Esophagus (tissue), 2 donors: ENCODE data around the gene ARHGDIB. TPM values are rescaled to one million over a fixed set of nuclear protein-coding genes. Genes with fewer than 3 reads are reported as not detected.
A peak's percentile ranks its signal among the peaks of the same experiment; 100 is the strongest.

Experiments
- H3K27ac ChIP-seq, 2 donors: one replicate each; pipeline ENCODE4 v1.5.1; 2013; ENCODE audit warnings: low read depth in 2 of 2, mild to moderate bottlenecking in 2 of 2, inconsistent platforms in 1 of 2, low read length in 1 of 2, moderate library complexity in 1 of 2
- H3K27me3 ChIP-seq, 2 donors: one replicate each; pipeline ENCODE4 v1.6.1; 2013; ENCODE audit warnings: low read length in 2 of 2, control low read depth in 1 of 2, mild to moderate bottlenecking in 1 of 2; ENCODE audit not compliant: insufficient read depth in 2 of 2, control insufficient read depth in 1 of 2
- H3K36me3 ChIP-seq, 2 donors: one replicate each; pipeline ENCODE4 v1.6.1; 2013; ENCODE audit warnings: low read length in 1 of 2; ENCODE audit not compliant: control insufficient read depth in 2 of 2, insufficient read depth in 2 of 2
- H3K4me1 ChIP-seq, 2 donors: one replicate each; pipeline ENCODE4 v1.6.1; 2013; ENCODE audit warnings: low read length in 1 of 2; ENCODE audit not compliant: control insufficient read depth in 2 of 2, insufficient read depth in 2 of 2
- H3K4me3 ChIP-seq, 2 donors: one replicate each; pipeline ENCODE4 v1.5.1; 2013; ENCODE audit warnings: low read length in 2 of 2, mild to moderate bottlenecking in 2 of 2, low read depth in 1 of 2, moderate library complexity in 1 of 2
- H3K9me3 ChIP-seq, 2 donors: one replicate each; pipeline ENCODE4 v1.6.1; 2013; ENCODE audit warnings: mild to moderate bottlenecking in 2 of 2, low read depth in 1 of 2, low read length in 1 of 2, moderate library complexity in 1 of 2; ENCODE audit not compliant: control insufficient read depth in 2 of 2, insufficient read depth in 1 of 2
- WGBS, 2 donors: extraction: QIAGEN DNeasy Blood & Tissue Kit; methylation state at CpG; one replicate each; pipeline ENCODE4 v1.1.7; 2013; 5-methylcytosine and 5-hydroxymethylcytosine counted together
- polyA plus RNA-seq, 2 donors: library from polyadenylated mRNA; stranded (reverse); fragments of 200-250 nt; gene quantifications; one replicate each; pipeline ENCODE4 v1.2.3, GENCODE V29; 2013
- donor health status: healthy with polysubstance abuse.
- donor health status: Bipolar disorder and iron deficiency.

Gene ARHGDIB
- 10 to 100 TPM; 69.0 to 86.9 TPM for polyA plus RNA-seq

DNA sequence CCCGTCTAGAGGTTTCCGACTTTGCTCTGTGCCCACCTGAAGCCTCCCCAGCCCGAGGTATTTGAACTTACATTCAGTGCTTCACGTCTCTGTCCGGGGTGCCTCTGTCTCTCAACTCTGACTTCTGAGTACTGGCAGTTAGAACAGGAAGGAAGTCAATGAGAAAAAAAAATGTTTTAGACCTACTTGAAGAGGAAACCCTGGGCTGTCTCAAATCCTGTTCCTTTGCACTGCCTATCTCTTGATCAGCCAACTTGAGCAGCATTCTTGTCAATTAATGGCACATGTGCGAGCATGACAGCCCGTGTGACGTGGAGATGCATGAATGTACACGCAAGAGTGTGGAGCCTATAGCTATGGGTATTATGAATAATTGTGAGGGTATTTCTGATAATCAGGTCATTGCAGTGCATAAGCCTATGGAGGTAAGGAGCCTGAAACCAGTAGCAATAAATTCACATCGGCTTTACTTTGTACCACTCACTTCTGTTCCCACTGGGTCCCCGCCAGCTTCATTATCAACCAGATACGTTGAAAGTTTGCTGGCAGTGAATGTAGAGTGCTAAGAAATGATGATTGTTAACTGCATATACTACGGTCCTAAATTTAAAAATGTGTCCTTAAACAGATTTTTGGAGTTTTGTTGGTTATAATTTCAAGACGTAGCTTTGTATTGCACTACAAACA is at the start of gene ARHGDIB:
Gene ARHGDIB, minus strand, starts transcription at position 136 of the 687 bp plus-strand sequence. CDS start 10,889 bp downstream, outside the sequence.
- 28 to 34% methylated on average over 14 of the region's 14 CpGs for WGBS, 2 donors
- peaks cover 0 to 2% of the 10 kb centered on the region in 2 donors for H3K4me1 ChIP-seq
- H3K4me3 ChIP-seq: peak within 1 kb of the TSS; percentile 47 to 62
- peak within 1 kb of the TSS; percentile 87 to 89 for H3K27ac ChIP-seq
- no peaks in the 10 kb centered on the region for H3K36me3 ChIP-seq
- H3K9me3 ChIP-seq: no peaks in the 10 kb centered on the region
- no peaks in the 10 kb centered on the region for H3K27me3 ChIP-seq

DNA sequence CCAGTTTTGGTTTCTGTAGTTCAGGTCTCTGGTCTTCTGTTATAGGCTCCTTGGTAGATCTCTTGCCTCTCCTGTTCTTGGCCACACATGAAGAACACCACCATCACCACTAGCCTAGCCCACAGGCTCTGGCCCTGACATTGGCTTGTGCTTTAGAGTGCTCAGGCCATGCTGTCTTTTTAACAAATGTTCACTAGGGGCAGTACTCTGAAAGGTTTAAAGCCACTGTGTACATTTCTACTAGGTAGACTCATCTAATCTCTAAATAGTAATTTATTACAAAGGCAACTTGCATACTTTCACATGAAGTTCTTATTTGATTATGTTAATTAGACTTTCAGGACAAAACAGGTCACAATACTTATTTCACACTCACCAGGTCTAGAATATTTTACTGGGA is 49.8 kb upstream of the ARHGDIB start:
- no peaks in the 10 kb centered on the region for H3K36me3 ChIP-seq
- no peak overlapping the region for H3K4me3 ChIP-seq
- H3K27me3 ChIP-seq: peaks cover 0 to 4% of the 10 kb centered on the region in 2 donors
- no peaks in the 10 kb centered on the region for H3K9me3 ChIP-seq
- no peak overlapping the region for H3K27ac ChIP-seq
- H3K4me1 ChIP-seq: no peaks in the 10 kb centered on the region

DNA sequence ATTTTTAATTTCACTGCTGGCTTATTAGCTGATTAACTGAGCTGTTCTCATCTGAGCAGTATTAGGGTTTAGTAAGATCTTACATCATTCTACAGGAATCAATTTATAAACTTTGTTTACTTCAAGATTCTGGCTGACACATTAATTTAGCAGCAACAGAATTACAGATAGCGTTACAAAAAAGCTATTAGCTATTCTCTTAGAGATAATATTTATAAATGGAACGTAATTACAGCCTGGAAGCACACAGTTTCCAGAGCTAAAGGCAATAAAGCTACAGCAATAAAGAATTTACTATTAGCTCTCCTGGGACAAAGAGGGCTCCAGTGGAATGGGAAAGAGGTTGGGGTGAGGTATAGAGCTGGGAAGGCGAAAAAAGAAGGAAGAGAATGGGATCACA is 46.1 kb upstream of the ARHGDIB start:
- no peaks in the 10 kb centered on the region for H3K4me1 ChIP-seq
- WGBS, 2 donors: 43 to 47% methylated on average over 3 of the region's 3 CpGs
- no peak overlapping the region for H3K4me3 ChIP-seq
- no peak overlapping the region for H3K27ac ChIP-seq
- no peaks in the 10 kb centered on the region for H3K9me3 ChIP-seq
- H3K27me3 ChIP-seq: peaks cover 0 to 4% of the 10 kb centered on the region in 2 donors
- H3K36me3 ChIP-seq: no peaks in the 10 kb centered on the region

- Histone ChIP-seq H3K27ac (no peak overlapping the region), H3K4me1 (peaks cover 3 to 4% of the 10 kb centered on the region in 2 donors), H3K27me3 (peaks cover 0 to 4% of the 10 kb centered on the region in 2 donors), H3K36me3 (no peaks in the 10 kb centered on the region), H3K9me3 (no peaks in the 10 kb centered on the region), H3K4me3 (no peak overlapping the region)
Measured at GRCh38 chr12:15005064-15005463, 43.7 kb upstream of the ARHGDIB start.

GRCh38 chr12:15004421-15004820 is 43.0 kb upstream of the ARHGDIB start:
- WGBS, 2 donors: 63 to 65% methylated on average over 2 of the region's 2 CpGs
- no peaks in the 10 kb centered on the region for H3K9me3 ChIP-seq
- H3K27ac ChIP-seq: no peak overlapping the region
- H3K36me3 ChIP-seq: no peaks in the 10 kb centered on the region
- H3K27me3 ChIP-seq: peaks cover 0 to under 1% of the 10 kb centered on the region in 2 donors
- no peak overlapping the region for H3K4me3 ChIP-seq
- peaks cover 3 to 4% of the 10 kb centered on the region in 2 donors for H3K4me1 ChIP-seq

- H3K4me1 ChIP-seq: peaks cover 3 to 4% of the 10 kb centered on the region in 2 donors
- no peaks in the 10 kb centered on the region for H3K36me3 ChIP-seq
- no peaks in the 10 kb centered on the region for H3K9me3 ChIP-seq
- H3K27me3 ChIP-seq: no peaks in the 10 kb centered on the region
- 19 to 41% methylated on average over 6 of the region's 6 CpGs for WGBS, 2 donors
- no peak overlapping the region for H3K27ac ChIP-seq
- H3K4me3 ChIP-seq: no peak overlapping the region
Measured at GRCh38 chr12:15001733-15002382, 40.5 kb upstream of the ARHGDIB start.

- no peak overlapping the region for H3K27ac ChIP-seq
- H3K36me3 ChIP-seq: no peaks in the 10 kb centered on the region
- peaks cover 3 to 4% of the 10 kb centered on the region in 2 donors for H3K4me1 ChIP-seq
- WGBS, 2 donors: 91 to 94% methylated on average over 2 of the region's 2 CpGs
- no peaks in the 10 kb centered on the region for H3K27me3 ChIP-seq
- H3K4me3 ChIP-seq: no peak overlapping the region
- H3K9me3 ChIP-seq: no peaks in the 10 kb centered on the region
Measured at GRCh38 chr12:15000575-15000974, 39.2 kb upstream of the ARHGDIB start.

GRCh38 chr12:14999695-15000365 is 38.4 kb upstream of the ARHGDIB start:
- 65 to 67% methylated on average over 2 of the region's 2 CpGs for WGBS, 2 donors
- no peak overlapping the region for H3K27ac ChIP-seq
- no peaks in the 10 kb centered on the region for H3K27me3 ChIP-seq
- H3K4me1 ChIP-seq: peaks cover 3 to 4% of the 10 kb centered on the region in 2 donors
- H3K36me3 ChIP-seq: no peaks in the 10 kb centered on the region
- H3K9me3 ChIP-seq: no peaks in the 10 kb centered on the region
- H3K4me3 ChIP-seq: no peak overlapping the region

- Histone ChIP-seq H3K4me3 (no peak overlapping the region), H3K27me3 (no peaks in the 10 kb centered on the region), H3K9me3 (no peaks in the 10 kb centered on the region), H3K4me1 (peaks cover 3 to 4% of the 10 kb centered on the region in 2 donors), H3K36me3 (no peaks in the 10 kb centered on the region), H3K27ac (no peak overlapping the region)
- 75 to 85% methylated on average over 2 of the region's 2 CpGs for WGBS, 2 donors
Measured at GRCh38 chr12:14999021-14999694, 37.8 kb upstream of the ARHGDIB start.
